ENCODE measurements around the gene SH3TC1.
A peak's percentile ranks its signal among the peaks of the same experiment; 100 is the strongest.

SH3TC1 gene

DNA sequence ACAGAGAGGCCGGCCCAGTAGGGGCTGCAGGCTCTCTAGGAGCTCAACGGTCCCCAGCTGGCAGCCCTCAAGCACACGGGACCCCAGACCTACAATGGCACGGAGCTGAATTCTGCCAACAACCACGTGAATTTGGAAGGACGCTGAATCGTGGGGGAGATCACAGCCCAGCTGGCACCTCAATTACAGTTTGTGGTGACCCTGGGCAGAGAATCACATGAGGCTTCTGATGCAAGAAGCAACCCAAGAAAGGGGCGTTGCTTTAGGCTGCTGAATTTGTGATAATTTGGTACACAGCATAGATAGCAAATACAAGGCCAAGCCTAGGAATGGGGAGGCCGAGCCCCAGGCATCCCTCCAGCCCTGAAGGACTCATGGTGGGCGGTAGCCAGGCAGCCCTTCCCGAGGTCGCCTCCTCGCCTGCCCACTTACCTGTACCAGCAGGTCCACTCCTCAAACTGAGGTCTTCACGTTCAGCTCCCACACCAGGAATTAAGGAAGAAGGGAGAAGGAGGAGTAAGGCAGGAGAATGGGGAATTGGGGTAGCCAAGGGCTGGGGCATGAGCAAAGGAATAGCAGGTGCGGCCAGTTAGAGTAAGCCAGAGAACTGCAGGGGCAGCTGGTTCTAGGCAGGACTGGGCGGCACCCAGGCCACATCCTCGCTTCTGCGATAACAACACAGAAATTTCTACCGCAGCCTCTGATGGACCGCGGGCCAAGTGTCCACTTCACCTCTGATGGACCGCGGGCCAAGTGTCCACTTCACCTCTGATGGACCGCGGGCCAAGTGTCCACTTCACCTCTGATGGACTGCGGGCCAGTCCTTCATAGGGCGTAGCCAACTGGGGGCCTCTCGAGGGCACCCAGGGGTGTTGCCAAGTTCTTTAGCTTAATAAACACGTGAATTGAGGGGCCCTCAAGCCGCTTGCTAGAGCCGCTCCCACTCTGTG is 47.1 kb downstream of the SH3TC1 start:
- DNase-seq = peak in 3 of 4 experiments; percentile 61 to 72 (median 63)

DNA sequence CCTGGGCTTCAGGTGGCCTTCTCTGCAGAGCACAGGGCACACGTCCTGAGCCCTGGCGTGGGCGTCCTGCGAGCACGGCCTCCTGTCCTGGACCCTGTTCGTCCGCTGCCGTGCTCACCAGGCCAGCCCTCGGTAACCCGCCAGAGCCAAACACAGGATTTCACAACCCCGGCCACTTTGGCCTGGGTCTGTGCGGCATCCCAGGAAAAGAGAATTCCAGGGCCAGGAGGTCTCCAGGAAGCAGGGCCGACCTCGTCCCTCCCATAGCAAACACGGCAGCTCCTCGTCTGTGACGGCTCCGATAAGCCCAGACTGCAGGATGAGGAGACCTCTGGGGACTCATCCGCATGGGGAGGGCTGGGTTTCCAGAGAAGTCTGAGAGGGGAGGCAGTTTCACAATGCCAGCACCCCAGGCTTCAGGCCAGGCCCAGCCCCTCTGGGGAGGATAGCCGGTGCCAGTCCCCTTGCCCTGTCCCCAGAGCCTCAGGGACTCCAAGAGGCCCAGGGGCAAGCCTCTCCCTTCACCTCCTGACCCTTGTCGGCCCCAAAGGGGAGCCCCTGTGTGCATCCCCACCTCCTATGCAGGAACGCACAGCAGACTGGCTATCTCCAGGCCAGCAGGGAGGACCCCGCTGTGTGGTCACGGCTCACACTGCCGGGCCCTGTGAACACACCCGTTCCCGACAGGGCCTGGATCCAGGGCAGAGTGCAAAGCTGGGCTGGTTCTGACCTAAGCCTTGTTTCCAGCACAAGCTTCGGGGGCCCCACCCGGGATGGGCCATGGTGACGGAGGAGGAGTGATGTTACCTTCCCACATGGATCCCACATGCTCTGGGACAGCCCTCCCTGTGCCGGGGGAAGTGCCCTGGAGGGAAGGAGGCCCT is 48.2 kb downstream of the SH3TC1 start:
- no peak for DNase-seq

DNA sequence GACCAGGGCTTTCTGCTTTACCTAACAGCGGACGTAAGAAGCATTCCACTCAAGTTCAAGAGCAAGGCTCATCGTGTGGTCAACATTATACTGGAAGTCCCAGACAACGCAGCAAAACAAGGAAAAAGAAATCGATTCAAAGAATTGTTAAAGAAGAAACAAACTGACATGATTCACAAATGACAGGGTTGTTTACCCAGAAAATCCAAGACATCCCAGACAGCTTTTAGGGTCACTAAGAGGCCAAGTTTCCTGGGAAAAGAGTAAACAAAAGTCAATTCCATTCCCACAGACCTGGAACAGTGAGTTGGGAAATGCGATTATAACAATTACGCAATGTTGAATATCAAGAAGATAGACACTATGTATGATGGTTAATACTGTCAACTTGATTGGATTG is 49.0 kb downstream of the SH3TC1 start:
- no peak for DNase-seq

DNA sequence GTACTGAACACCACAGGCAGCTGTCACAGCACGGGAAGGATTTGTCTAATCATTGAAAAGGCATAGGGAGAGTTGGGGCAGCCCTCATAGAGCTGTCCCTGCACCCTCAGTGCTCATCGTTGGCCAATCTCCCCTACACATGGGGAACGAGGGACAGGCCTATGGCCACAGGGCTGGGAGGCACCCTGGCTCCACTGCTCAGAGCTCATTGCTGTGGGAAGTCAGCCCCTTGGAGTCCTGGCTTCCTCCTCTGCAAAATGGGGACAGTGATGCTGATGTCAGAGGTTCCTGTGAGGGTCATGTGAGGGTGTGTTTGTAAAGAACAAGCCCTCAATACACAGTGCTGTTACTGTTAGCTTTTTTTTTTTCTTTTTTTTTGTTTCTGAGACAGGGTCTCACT is 51.1 kb downstream of the SH3TC1 start:
- peak; percentile 84 to 93 (median 89) for DNase-seq

DNA sequence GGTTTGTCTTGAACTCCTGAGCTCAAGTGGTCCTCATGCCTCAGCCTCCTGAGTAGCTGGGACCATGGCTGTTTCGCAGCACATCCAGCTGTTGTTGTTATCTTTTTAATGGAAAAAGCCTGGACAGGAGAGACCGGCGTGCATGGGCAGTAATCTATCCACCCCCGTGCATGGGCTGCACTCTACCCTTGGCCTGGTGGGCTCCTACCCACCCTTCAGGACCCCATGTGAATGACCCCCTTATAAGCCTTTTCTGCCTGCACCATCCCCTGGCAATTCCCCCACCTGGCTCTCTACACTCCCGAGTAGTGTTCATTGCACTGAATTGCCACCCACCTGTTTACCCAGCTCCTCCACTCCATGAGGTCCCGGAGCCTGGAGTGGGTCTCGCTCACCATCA is 51.5 kb downstream of the SH3TC1 start:
- DNase-seq = no peak

DNA sequence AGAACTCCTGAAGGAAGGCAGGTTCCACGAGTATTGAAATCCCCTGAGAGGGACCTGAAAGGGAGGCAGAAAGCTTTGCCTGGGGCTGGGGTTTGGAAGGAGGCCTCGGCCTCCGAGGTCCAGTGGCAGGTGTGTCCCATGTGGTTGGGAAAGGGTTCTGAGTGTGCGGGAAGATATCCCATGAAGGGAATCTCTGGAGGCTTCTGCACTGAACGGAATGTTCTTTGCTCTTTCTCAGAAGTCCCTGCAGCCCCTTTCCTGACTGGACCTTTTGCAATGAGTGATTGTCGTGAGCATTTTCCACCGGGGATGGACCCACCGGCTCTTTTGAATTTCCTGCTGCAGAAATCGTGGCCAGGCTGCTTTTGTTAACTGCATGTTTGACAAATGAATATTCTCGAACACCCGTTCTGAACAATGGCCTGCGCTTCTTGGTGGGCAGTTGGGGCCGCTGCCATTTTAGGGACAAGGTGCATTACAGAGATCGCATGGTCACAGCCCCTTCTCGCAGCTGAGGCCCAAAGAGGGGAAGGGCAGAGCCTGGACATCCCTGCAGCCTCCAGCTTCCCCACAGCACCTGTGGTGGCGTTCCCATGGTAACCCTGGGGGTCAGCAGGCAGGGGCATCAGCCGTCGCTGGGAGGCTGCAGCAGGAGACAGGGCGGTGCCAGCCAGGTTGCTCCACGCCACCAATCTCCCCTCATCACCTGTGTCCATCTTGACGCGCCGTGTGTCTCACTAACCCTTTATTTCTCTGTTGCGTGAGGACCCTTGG is 52.2 kb downstream of the SH3TC1 start:
- no peak for DNase-seq

DNA sequence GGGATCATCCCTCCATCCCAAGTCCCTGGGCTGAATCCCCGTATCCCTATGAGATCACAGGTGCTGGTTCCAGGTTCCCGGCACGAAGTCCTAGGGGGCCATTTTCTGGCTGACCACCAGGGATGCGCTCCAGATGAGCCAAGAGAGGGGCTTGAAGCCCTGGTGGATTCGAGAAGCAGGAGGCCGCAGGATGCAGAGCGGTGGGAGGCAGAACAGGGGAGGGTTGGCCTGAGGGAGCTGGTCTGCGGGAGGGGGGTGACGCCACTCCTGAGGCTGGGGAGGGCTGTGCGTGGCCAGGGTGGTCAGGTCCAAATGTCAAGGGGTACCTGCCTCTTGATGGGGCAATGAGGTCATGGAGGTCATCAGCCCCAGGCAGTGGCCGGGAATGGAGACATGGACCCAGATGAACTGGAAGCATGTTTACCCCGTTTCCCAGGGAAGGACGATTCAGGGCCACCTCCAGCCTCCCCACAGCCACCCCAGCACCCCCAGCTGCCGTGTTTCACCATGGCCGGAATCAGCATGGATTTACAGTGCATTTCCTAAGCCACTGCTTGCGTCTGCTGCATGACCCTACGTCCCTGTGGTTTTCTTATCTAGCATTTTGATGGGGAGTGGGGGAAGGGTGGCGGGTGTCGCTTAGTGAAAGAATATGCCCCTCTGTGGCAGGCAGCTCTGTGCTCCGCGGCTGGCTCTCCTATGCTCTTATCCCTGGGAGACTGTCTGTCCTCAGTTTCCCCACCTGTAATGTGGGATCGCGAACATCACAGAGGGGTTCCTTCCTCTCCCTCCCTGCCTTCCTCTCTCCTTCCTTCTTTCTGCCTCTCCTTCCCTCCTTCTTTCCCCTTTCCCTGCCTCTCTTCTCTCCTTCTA is 53.4 kb downstream of the SH3TC1 start:
- DNase-seq = peak in 2 of 4 experiments; percentile 27 to 45

DNA sequence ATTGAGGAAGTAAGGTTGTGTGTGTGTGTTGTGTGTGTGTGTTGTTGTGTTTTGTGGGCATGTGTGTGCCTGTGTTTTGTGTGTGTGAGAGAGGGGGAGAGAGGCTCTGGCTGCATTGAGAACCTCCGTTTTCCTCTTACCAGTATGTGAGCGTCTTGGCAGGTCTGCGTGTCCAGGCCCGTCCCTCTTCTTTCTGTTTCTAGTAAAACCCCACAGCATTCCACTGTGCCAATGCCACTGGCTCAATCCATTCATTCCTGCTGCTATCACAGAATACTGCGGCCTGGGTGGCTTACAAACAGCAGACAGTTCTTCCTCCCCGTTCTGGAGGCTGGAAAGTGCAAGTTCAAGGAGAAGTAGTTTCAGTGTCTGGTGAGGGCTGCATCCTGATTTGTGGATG is 55.0 kb downstream of the SH3TC1 start:
- no peak for DNase-seq

DNA sequence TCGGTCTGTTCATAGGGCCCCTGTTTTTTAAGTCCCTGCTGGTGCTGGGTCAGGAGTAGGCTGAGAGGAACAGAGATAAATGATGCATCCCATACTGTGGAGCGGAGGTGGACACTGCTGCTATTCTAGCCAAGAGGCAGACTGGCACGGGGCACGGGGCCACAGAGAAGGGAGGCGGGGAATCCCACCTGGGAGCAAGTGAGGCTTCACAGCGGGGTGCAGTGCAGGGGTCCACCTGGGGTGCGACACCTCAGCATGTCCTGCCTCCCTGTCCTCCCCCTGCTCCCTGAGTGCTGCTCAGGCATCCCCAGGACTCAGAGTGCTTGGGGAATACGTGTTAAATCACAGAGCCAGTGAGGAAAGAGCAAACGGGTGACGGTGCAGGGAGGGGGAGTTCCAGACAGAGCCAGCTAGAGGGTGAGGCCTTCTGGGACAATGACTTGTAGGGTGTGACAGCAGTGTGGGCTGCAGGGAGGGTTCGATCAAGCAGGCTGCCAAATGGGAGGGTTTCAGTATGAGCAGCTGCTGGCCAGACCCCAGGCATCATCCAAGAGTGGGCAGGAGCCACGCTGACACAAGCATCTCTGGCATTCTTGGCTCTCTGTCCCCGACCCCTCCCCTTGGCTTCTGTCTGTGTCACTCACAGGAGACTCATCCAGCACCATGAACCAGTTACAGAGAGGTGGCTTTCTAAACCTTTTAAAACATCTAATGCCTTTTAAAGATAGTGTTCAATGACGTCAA is 56.8 kb downstream of the SH3TC1 start:
- DNase-seq = no peak

DNA sequence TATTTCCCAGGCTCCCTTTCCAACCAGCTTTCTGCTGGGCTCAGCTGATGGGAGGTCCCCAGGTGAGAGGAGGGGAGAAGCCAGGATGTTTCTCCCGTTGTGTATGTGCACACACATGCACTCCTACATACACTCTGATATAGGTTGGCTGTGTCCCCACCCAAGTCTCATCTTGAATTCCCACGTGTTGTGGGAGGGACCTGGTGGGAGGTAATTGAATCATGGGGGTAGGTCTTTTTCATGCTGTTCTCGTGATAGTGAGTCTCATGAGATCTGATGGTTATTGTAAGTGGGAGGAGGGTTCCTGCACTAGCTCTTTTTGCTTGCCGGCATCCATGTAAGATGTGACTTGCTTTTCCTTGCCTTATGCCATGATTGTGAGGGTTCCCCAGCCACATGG is 58.8 kb downstream of the SH3TC1 start:
- no peak for DNase-seq

DNA sequence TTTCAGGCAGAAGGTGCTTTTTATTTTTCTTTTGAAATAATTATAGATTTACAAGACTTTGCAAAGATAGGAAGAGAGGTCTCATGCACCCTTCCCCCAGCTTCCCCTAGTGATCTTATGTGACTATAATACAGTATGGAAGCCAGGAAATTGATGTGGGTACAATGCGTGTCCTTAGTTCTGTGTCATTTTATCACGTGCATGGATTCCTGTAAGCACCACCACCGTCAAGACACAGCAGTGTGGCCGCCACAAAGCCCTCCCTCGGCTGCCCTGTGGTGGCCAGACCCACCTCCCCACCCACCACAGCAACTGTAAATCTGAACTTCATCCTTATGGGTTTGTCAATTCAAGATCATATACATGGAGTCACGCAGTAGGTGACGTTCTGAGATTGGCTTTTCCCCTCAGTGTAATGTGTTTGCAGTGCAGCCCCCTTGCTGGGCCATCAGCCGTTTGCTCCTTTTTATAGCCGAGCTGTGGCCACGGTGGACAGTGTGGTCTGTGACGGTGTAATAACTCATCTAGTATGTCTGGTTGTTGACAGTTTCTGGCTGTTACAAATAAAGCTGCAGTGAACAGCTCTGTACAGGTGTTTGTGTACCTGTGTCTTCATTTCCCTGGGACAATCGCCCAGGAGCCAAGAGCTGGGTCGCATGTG is 59.6 kb downstream of the SH3TC1 start:
- peak; percentile 55 to 79 (median 56) for DNase-seq

DNA sequence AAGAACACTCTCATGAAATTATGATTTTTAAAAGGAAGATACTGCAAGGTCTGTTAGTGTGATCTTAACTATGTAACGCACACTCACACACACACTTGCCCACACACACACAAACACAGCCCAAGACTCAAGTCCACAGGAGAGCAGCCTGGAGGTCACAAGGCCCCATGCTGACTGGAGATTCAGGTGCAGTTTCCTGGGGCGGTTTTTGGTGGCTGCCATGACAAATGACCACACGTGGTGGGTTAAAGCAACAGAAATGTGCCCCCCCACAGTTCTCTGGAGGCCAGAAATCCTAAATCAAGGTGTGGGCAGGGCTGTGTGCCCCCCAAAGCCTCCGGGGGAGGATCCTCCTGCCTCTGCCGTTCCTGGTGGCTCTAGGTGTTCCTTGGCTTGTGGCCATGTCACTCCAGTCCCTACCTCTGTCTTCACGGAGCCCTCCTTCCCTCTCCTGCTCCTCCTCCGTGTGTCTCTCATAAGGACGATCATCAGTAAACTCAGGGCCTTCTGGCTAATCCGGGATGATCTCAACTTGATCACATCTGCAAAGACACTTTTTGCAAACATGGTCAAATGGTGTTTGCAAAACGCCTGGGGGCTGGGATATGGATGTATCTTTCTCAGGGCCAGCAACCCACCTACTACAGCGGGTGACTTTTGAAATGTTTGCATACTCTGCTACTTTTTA is 60.8 kb downstream of the SH3TC1 start:
- DNase-seq = no peak

DNA sequence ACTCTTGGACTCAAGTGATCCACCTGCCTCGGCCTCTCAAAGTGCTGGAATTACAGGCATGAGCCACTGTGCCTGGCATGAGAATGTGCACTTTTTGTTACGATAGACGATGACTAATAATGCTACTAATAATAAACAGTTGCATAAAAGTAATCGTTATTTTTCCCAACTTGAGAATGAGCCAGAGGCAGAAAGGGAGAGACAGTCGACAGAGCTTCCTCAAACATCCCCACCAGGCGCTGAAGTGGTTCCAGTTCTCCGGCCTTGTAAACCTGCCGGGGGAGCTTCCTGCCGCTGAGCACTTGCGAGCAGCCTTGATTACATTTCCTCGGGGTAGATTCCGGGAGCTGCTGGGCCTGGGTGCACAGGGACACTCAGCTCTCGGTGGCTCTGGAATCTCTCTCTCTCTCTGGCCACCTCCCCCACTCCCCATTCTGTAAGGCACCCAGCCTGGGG is 61.6 kb downstream of the SH3TC1 start:
- DNase-seq = peak; percentile 49 to 78 (median 76)

DNA sequence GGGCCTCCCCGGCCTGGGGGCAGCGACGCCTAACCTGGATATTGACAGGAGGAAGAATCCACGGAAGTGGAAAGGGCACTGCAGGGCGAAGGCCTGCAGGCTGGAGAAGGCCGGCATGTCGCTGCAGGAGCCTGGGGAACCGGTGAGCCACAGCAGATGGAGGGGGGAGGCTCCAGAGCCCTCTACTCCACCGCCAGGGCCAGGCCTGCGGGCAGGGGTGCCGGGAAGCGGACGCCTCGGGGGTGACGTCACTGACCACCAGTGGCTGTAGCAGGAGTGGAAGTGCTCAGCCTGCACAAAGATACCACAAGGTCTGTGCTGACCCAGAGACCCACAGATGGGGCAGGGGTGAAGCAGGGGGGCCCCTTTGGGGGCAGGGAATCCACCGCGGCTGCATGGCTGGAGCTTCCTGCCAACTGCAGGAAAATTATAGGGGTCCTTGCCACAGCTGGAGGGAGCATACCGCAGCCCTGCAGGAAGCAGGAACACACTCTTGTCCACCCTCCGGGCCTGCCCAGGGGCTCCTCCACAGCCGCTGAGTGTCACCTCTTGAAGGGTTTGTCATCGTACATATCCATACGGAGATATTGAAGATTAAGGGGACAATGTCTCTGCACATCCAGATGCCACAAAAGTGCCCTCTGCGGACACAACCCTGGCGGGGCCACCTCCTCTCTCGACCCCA is 62.9 kb downstream of the SH3TC1 start:
- DNase-seq = peak; percentile 62 to 92 (median 78)

DNA sequence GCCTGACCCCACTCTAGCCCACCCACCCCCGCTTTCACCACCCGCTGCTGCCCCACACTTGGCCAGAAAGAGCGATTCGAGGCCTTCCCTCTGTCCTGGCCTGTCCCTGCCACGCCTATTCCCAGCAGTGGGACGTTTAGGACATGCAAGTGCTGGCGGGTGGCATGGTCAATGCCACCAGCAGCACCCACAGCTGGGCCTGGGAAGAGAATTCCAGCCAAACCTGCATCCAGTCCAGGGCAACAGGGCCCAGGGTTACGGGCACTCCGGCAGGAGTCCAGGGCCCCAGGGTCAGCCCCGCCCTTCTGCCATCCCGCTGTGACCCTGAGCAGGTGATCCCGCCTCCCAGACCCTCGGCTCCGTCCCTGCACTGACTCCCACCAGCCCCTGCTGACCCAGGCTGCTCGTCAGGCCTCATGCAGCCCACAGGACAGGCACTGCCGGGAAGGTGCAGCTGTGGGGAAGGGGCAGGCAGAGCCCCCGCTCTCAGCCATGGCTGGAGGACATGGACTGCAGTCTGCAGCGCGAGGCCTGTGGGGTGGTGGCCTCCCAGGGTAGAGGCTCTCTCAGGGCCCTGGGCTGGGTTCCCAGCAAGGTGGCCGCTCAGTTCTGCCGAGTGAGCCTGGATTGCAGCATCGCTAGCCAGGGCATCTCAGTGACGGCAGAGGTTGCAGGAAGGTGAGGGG is 63.7 kb downstream of the SH3TC1 start:
- DNase-seq = no peak

DNA sequence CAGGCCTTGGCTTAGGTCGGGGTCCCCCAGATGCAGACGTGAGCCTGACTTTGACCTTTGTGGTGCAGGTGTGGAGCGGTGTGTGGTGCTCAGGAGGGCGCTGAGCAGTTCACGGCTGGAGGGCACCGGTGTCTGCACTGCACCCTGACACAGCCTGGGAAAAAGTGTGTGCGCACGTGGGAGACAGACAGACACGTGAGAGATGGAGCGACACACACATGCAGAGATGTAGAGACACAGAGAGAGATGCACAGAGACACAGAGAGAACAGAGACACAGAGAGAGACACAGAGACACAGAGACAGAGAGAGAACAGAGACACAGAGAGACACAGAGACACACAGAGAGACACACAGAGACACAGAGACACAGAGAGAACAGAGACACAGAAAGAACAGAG is 64.3 kb downstream of the SH3TC1 start:
- DNase-seq = no peak

DNA sequence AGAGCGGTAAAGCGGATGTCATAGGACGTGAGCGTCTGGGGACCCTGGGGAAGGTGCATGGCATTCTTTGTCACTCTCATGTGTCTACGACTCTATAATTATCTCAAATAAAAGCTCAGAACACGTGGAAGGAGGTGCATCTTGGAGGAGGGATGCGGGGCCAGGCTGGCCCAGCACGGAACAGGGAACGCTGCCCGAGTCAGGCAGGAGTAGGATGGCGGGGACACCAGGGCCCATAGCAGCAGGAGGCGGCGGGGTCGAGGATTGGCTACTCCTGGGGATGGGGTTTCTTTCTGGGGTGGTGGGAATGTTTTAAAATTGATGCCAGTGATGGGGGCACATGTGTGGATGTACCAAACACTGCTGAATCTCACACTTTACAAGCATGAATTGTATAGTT is 65.0 kb downstream of the SH3TC1 start:
- DNase-seq = no peak
